GM23338 (cell line): Measurements from ENCODE around the gene VCPKMT. TPM values are rescaled to one million over a fixed set of nuclear protein-coding genes. Genes with fewer than 3 reads are reported as not detected.

ENCODE experiments used
- ATAC-seq: fragments of 200-7000 bp; cut with Tn5 transposase; 3 replicates; pipeline ENCODE4 v1.9.1; 2020
- DNase-seq: peaks from one replicate; pipeline ENCODE4 v3.0.0-alpha.2; 2015; ENCODE audit warnings: low spot score
- H2AFZ ChIP-seq: fragments of 200-600 bp; sonication (generic); 2 replicates; pipeline ENCODE4 v1.8.0; 2016; ENCODE audit warnings: antibody characterized with exemption, mild to moderate bottlenecking, moderate library complexity
- H3F3A ChIP-seq: fragments of 200-600 bp; sonication (generic); replicated peaks from 2 replicates; pipeline ENCODE4 v1.8.0; 2017; ENCODE audit warnings: antibody characterized with exemption, mixed run types, low read depth
- H3K27ac ChIP-seq: fragments of 200-600 bp; sonication (generic); 2 replicates; pipeline ENCODE4 v1.6.1; 2016; ENCODE audit warnings: low read depth
- H3K27me3 ChIP-seq: fragments of 200-600 bp; sonication (generic); 2 replicates; pipeline ENCODE4 v1.8.0; 2016; ENCODE audit warnings: mild to moderate bottlenecking, mixed run types, moderate library complexity; ENCODE audit not compliant: insufficient read depth
- H3K36me3 ChIP-seq: fragments of 200-600 bp; sonication (generic); 2 replicates; pipeline ENCODE4 v1.8.0; 2016; ENCODE audit warnings: mild to moderate bottlenecking; ENCODE audit not compliant: insufficient read depth
- H3K4me1 ChIP-seq: fragments of 200-600 bp; sonication (generic); 2 replicates; pipeline ENCODE4 v1.8.0; 2016; ENCODE audit warnings: mild to moderate bottlenecking, moderate library complexity; ENCODE audit not compliant: insufficient read depth
- H3K4me2 ChIP-seq: fragments of 200-600 bp; sonication (generic); 2 replicates; pipeline ENCODE4 v1.7.1; 2017; ENCODE audit warnings: mixed run types
- H3K4me3 ChIP-seq: fragments of 200-600 bp; sonication (generic); 2 replicates; pipeline ENCODE4 v1.6.1; 2016; ENCODE audit warnings: mixed run types
- H3K79me2 ChIP-seq: fragments of 200-600 bp; sonication (generic); replicated peaks from 2 replicates; pipeline ENCODE4 v1.8.0; 2017; ENCODE audit warnings: mild to moderate bottlenecking; ENCODE audit not compliant: insufficient read depth
- H3K9me2 ChIP-seq: fragments of 200-600 bp; sonication (generic); 2 replicates; pipeline ENCODE4 v1.8.0; 2017; ENCODE audit not compliant: insufficient read depth
- H4K20me1 ChIP-seq: fragments of 200-600 bp; sonication (generic); replicated peaks from 2 replicates; pipeline ENCODE4 v1.8.0; 2017; ENCODE audit warnings: mild to moderate bottlenecking; ENCODE audit not compliant: insufficient read depth
- H3K27ac Mint-ChIP-seq: 2 replicates; pipeline ENCODE4 v1.8.0; 2020; ENCODE audit warnings: inconsistent platforms, mild to moderate bottlenecking, moderate library complexity, mixed read lengths
- H3K27me3 Mint-ChIP-seq: 3 replicates; pipeline ENCODE4 v1.8.0; 2022; ENCODE audit warnings: low read depth, mild to moderate bottlenecking, moderate library complexity, mixed read lengths, inconsistent platforms; ENCODE audit not compliant: insufficient read depth, poor library complexity
- H3K36me3 Mint-ChIP-seq: 3 replicates; pipeline ENCODE4 v1.8.0; 2021; ENCODE audit warnings: low read depth, mild to moderate bottlenecking, inconsistent platforms, moderate library complexity, mixed read lengths
- H3K4me1 Mint-ChIP-seq: 3 replicates; pipeline ENCODE4 v1.8.0; 2020; ENCODE audit warnings: mild to moderate bottlenecking, inconsistent platforms, mixed read lengths
- H3K4me3 Mint-ChIP-seq: 3 replicates; pipeline ENCODE4 v1.8.0; 2021; ENCODE audit warnings: moderate library complexity, mild to moderate bottlenecking, inconsistent platforms, mixed read lengths
- H3K9me3 Mint-ChIP-seq: 3 replicates; pipeline ENCODE4 v1.8.0; 2020; ENCODE audit warnings: moderate library complexity, mild to moderate bottlenecking, inconsistent platforms, mixed read lengths
- CREB1 ChIP-seq: fragments of 250-450 bp; sonication (Bioruptor Pico); IDR thresholded peaks from 2 replicates; pipeline ENCODE4 v1.5.0; 2020; ENCODE audit warnings: low read depth, mild to moderate bottlenecking, moderate library complexity
- ETS1 ChIP-seq: IDR thresholded peaks from 2 replicates; pipeline ENCODE4 v1.6.1; 2016; ENCODE audit warnings: antibody characterized with exemption
- EZH2 ChIP-seq: fragments of 200-600 bp; sonication (generic); IDR thresholded peaks from one replicate; pipeline ENCODE4 v1.8.0; 2017; ENCODE audit warnings: antibody characterized with exemption, mild to moderate bottlenecking, low read depth; ENCODE audit not compliant: unreplicated experiment
- EZH2phosphoT487 ChIP-seq: fragments of 200-600 bp; sonication (generic); IDR thresholded peaks from one replicate; pipeline ENCODE4 v1.8.1; 2018; ENCODE audit warnings: antibody characterized with exemption; ENCODE audit not compliant: unreplicated experiment
- JUNB ChIP-seq: IDR thresholded peaks from one replicate; pipeline ENCODE4 v1.6.1; 2016; ENCODE audit warnings: antibody characterized with exemption; ENCODE audit not compliant: unreplicated experiment
- POLR2AphosphoS5 ChIP-seq: IDR thresholded peaks from 2 replicates; pipeline ENCODE4 v1.6.1; 2016; ENCODE audit warnings: antibody characterized with exemption, low read depth
- REST ChIP-seq: IDR thresholded peaks from one replicate; pipeline ENCODE4 v1.6.1; 2018; ENCODE audit warnings: antibody characterized with exemption; ENCODE audit not compliant: unreplicated experiment
- STAT1 ChIP-seq: IDR thresholded peaks from one replicate; pipeline ENCODE4 v1.6.1; 2016; ENCODE audit warnings: antibody characterized with exemption; ENCODE audit not compliant: unreplicated experiment
- ZNF331 ChIP-seq: fragments of 250-450 bp; sonication (Bioruptor Pico); IDR thresholded peaks from 2 replicates; pipeline ENCODE4 v1.5.0; 2020; ENCODE audit warnings: low read depth, mild to moderate bottlenecking, moderate library complexity
- polyA plus RNA-seq: library from polyadenylated mRNA; unstranded; fragments of >200 nt; fragmentation: Nextera tagmentation; extraction: Ambion mirVana; gene quantifications from 2 replicates; pipeline ENCODE4 v1.2.1, GENCODE V29; 2016
- total RNA-seq: library from RNA; depleted of rRNA; stranded (reverse); fragments of >200 nt; shearing (Covaris generic); gene quantifications from 2 replicates; pipeline ENCODE4 v1.2.3, GENCODE V29; 2014
- TF ChIP-seq, protein P1 (sequence below), 2 experiments: fragments of 200-600 bp in 1 of 2; sonication (generic) in 1 of 2; conservative IDR thresholded peaks; 2 replicates each; pipeline versions ENCODE4 v1.5.1 to v1.6.1; 2016 to 2017; ENCODE audit warnings: antibody characterized with exemption in 2 of 2, low read depth in 2 of 2, mild to moderate bottlenecking in 2 of 2, moderate library complexity in 1 of 2

The VCPKMT gene
- total and polyA plus RNA-seq, 2 experiments from 2014 or later = 12.3 to 15.8 TPM

DNA sequence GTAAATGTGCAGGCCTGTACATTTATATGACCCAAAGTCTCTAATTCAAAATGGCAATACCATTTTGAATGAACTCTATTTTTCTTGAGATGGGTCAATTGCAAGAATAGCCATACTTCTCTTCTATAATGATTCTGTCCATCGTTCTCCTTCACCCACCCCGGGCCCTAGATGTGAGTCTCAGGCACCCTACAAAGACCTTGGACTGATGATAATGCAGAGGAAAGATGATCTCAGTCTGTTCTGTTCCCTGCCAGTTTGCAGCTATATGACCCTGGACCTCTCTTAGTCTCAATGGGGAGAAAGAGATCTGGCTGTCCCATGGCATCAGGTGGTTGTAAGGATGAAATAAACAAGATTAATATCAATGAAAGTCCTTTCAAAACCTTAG lies 30.1 kb downstream of the VCPKMT start:
- H3K9me2 ChIP-seq = no peaks in the 10 kb centered on the region
- no peaks in the 10 kb centered on the region for H3K27me3 ChIP-seq
- no peak for TF ChIP-seq STAT1
- TF ChIP-seq CREB1 (CRISPR knock-in tag) = no peak
- no peak for TF ChIP-seq REST
- no peak for TF ChIP-seq EZH2phosphoT487
- TF ChIP-seq EZH2 = no peak
- no peaks in the 10 kb centered on the region for H3K36me3 ChIP-seq
- H3K4me1 Mint-ChIP-seq = peaks cover 4% of the 10 kb centered on the region; the same call in 2 of the 3 replicates
- no peak overlapping the region for H3K27ac Mint-ChIP-seq
- H4K20me1 ChIP-seq = no peaks in the 10 kb centered on the region
- H3K36me3 Mint-ChIP-seq = no peaks in the 10 kb centered on the region
- DNase-seq (no peak), ATAC-seq (no peak)
- peaks cover 1% of the 10 kb centered on the region for H3K27me3 Mint-ChIP-seq
- no peaks in the 10 kb centered on the region for H3F3A ChIP-seq
- peaks cover 7% of the 10 kb centered on the region for H3K4me1 ChIP-seq
- H3K4me2 ChIP-seq = no peak overlapping the region
- H3K27ac ChIP-seq = no peak overlapping the region
- no peak overlapping the region for H3K4me3 ChIP-seq
- no peak overlapping the region for H3K4me3 Mint-ChIP-seq
- 0 out of 2 replicates have a peak overlapping the region, but pooled peaks have one; percentile 56 for H2AFZ ChIP-seq
- no peaks in the 10 kb centered on the region for H3K79me2 ChIP-seq
- no peaks in the 10 kb centered on the region for H3K9me3 Mint-ChIP-seq

GRCh38 chr14:50085570-50086320 lies 30.6 kb downstream of the VCPKMT start:
- Histone ChIP-seq H3K4me3 (no peak overlapping the region), H3K4me1 (peaks cover 10% of the 10 kb centered on the region), H3K36me3 (no peaks in the 10 kb centered on the region), H3K4me2 (no peak overlapping the region), H3F3A (no peaks in the 10 kb centered on the region), H4K20me1 (no peaks in the 10 kb centered on the region), H3K27me3 (no peaks in the 10 kb centered on the region), H2AFZ (peak overlapping the region; percentile 56; the same call in 1 of the 2 replicates), H3K79me2 (no peaks in the 10 kb centered on the region), H3K9me2 (no peaks in the 10 kb centered on the region), H3K27ac (no peak overlapping the region)
- Mint-ChIP-seq H3K4me1 (peaks cover 4% of the 10 kb centered on the region; the same call in 2 of the 3 replicates), H3K36me3 (no peaks in the 10 kb centered on the region), H3K9me3 (no peaks in the 10 kb centered on the region), H3K4me3 (no peak overlapping the region), H3K27ac (no peak overlapping the region), H3K27me3 (peaks cover 1% of the 10 kb centered on the region)
- ATAC-seq (no peak), DNase-seq (no peak)
- TF ChIP-seq JUNB (no peak), ZNF331 (CRISPR knock-in tag) (no peak), POLR2AphosphoS5 (no peak), EZH2 (no peak), ETS1 (no peak), CREB1 (CRISPR knock-in tag) (no peak), REST (no peak), EZH2phosphoT487 (no peak)
- TF ChIP-seq, protein P1, sequence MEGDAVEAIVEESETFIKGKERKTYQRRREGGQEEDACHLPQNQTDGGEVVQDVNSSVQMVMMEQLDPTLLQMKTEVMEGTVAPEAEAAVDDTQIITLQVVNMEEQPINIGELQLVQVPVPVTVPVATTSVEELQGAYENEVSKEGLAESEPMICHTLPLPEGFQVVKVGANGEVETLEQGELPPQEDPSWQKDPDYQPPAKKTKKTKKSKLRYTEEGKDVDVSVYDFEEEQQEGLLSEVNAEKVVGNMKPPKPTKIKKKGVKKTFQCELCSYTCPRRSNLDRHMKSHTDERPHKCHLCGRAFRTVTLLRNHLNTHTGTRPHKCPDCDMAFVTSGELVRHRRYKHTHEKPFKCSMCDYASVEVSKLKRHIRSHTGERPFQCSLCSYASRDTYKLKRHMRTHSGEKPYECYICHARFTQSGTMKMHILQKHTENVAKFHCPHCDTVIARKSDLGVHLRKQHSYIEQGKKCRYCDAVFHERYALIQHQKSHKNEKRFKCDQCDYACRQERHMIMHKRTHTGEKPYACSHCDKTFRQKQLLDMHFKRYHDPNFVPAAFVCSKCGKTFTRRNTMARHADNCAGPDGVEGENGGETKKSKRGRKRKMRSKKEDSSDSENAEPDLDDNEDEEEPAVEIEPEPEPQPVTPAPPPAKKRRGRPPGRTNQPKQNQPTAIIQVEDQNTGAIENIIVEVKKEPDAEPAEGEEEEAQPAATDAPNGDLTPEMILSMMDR (conservative IDR thresholded peaks at IDR 0.05; ENCODE audit: low read depth in 2 of 2) = no peak
